Middle frontal gyrus (tissue), 1 donor: Measurements from ENCODE around the gene CAB39L.

Source experiments
- DNase-seq: peaks from one replicate; pipeline ENCODE4 v3.0.0-alpha.2; 2015; ENCODE audit warnings: low spot score; ENCODE audit errors: extremely low spot score

The CAB39L gene

DNA sequence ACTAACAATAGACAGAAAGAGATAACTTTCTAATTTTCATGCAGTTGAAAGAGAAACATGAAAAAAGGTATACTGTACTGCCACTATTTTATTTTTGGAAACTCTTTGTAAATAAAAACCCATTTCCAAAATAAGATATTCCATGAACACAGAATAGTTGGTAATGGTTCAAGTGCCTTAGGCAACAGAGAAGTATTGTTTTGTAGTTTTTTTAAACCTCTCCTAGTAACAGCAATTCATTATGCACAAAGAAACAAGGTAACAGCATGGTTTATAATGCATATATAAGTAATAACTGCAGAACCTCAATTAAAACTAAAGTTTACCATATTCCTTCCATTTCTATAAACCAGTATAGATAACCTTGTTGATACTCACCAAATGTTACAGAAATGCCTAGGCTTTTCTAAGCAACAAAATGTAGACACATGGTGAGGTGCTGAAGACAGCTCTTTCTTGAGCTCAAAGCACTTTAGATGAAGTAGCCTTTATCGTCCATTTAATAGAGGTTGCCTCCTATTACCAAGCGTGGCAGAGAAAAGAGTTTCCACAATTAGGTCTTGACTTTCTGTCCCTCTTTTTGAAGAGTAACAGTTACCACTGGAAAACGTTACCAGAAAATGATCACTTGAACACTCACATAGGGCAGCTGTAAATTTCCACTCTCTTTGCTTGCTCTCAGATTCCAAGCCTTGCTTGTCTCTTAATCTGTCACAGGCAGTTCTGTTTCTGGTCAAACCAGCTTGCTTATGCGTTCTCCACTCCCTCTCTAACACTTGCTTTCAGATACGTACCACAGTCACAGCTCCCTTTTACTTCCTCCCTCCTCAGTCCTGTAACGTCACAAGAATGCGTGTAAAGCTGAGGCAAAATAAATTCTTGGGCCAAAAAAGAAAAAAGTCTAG, 42.9 kb downstream of the CAB39L start:
- DNase-seq, result peak; percentile 46

GRCh38 chr13:49399801-49400472, 43.9 kb downstream of the CAB39L start:
- no peak for DNase-seq

GRCh38 chr13:49395878-49396380, 47.9 kb downstream of the CAB39L start:
- no peak for DNase-seq

DNA sequence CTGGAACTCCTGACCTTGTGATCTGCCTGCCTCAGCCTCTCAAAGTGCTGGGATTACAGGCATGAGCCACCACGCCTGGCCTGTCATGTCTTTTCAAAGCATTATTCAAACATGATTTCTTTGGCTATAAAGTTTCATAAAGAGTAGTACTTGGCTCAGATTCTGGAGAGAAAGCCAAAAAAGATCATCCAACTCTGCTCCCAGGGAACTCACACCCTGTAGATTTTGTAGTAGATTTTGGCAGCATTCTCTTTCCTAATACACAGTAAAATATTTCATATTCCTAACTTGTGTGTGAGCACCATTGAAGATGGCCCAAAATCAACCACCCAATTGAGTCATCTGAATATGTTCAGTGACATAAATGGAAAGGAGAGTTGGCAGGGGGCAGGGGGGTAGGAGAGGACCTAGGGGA, 48.4 kb downstream of the CAB39L start:
- DNase-seq, result no peak

DNA sequence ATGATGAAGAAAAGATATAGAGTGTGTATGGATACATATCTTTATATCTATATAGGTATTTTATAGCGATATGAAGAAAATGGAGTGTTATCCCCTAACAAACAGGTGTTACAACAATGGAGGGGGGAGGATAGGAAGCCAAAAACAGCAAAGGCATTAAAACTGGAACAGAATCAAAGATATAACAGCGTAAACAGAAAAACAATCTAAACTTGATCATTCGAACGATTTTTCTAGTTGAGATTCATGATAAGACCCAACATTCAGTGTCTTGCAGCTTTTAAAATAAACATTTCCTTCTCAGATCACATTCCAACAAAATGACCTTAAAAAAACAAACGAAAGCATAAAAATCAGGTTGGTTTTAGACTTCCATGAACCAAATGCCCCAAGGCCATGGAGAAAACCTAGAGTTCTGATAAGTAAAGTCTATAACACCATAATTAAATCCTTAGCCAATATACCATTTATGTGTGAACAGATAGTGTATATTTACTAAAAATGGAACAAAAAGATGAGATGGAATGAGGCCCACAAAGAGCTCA, 55.7 kb downstream of the CAB39L start:
- DNase-seq, result no peak

GRCh38 chr13:49386664-49387063, 57.2 kb downstream of the CAB39L start:
- no peak for DNase-seq

DNA sequence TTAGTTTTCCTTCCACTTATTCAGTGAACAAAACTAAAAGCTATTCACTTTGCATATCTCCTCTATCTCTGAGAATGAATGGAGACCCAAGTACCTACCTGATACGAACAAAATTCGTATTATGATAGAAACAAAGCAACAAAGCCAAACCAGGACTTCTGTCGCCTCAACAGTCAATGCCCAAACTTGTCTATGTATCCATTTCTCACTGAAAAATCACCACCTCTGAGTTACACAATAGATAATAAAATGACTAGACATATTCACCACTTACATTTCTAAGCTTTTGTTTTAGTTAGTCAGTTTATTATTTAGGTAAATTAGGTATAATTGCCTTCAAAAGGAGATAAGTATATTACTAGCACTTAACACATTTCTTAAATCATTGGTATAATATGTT, 67.7 kb downstream of the CAB39L start:
- DNase-seq, result no peak

DNA sequence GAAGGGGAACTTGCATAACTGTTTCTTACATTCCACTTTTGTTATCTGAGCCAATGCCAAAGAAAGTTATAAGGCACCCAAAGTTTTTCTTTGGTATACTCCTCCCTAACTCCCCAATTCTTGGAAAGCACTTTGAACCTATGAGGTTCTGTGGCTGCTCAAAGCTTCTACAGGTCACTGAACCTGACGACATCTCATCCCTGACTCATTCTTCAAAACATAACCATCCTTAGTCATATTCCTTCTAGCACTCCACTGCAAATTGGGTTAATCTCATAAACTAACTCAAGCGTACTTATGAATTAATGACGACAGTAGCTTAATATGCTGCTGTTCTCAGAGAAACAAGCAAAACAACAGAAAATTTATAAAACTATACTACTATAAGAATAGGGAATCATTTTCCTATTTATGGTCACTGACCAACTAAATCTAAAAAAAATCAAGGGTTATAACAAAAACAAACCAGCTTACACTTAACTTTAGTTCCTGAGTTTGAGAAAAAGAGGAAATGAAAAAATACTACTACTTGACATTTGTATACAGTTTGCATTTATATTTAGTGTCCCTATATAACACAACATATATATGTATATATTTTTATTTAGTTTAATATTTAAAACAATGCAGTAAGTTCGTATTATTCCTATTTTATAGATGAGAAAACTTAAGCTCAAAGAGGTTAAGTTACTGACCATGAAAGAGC, 69.1 kb downstream of the CAB39L start:
- DNase-seq, result no peak

- DNase-seq, result no peak
These were observed 70.1 kb downstream of the CAB39L start for GRCh38 chr13:49373716-49374115.

- DNase-seq, result no peak
These were observed 71.8 kb downstream of the CAB39L start for GRCh38 chr13:49371943-49372613.

DNA sequence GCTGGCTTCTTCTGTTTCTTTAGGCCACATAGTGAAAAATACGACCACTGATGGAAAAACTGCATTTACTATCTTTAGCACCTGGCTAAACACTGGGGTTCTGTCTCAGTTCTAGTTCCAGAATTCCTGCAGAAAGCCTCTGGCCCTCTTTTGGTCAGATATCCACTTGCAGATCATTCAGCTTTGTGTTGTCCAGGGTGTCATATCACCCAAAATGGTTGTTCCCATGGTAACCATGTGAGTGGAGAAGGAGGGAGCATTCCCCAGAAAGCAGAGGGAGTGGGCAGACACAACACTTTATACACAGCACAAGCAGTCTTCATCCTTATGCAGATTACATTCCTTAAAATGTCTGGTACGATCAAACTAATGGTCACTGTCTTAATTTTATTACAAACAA, 73.5 kb downstream of the CAB39L start:
- no peak for DNase-seq

DNA sequence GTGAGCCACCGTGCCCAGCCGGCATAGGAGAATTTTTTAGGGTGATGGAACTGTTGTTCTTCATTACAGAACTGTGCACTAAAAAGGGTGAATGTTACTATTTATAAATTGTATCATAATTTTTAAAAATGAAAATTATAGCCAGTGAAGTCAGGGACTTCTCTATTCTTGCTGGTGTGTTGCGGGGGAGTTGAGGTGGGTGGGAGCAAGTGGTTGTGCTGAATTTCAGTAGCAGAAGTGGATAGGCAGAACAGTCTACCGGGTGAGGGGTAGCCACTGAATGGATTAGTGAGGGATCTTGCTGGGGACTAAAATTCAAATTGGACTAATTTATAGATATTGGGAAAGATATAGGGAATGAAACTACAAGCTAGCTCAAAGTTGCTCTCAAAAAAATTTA, 74.0 kb downstream of the CAB39L start:
- no peak for DNase-seq

GRCh38 chr13:49368688-49369087, 75.2 kb downstream of the CAB39L start:
- DNase-seq, result no peak

DNA sequence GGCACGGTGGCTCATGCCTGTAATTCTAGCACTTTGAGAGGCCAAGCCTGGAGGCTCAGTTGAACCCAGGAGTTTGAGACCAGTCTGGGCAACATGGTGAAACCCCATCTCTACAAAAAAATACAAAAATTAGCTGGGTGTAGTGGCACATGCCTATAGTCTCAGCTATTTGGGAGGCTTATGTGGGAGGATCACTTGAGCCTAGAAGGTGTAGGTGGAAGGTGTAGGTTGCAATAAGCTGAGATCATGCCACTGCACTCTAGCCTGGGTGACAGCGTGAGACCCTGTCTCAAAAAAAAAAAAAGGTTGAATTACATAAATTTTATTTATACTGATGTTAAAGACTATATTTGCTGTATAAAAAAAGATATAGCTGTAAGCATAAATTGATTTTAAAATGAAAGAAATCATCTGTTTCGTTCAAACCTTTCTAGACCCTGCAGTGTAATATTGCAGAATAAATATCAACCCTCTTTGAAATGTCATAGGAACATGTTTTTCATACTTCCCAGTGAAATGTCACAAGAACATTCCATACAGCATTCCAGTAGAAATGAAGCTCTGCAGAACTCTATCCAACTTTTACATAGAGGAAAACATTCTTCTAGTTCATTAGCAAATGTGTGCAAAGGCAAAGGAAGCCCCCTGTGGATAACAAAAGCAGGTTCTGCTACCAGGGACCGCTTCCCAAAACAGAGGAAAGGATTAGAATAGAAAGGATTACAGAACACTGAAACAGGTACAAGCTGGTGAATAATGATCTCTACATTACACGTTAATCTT, 76.0 kb downstream of the CAB39L start:
- no peak for DNase-seq

GRCh38 chr13:49366841-49367240, 77.0 kb downstream of the CAB39L start:
- no peak for DNase-seq

- DNase-seq, result no peak
These were observed 86.2 kb downstream of the CAB39L start for GRCh38 chr13:49357694-49358093.

- DNase-seq, result no peak
These were observed 87.6 kb downstream of the CAB39L start for GRCh38 chr13:49356223-49356622.

- no peak for DNase-seq
These were observed 89.1 kb downstream of the CAB39L start for GRCh38 chr13:49354719-49355118.

DNA sequence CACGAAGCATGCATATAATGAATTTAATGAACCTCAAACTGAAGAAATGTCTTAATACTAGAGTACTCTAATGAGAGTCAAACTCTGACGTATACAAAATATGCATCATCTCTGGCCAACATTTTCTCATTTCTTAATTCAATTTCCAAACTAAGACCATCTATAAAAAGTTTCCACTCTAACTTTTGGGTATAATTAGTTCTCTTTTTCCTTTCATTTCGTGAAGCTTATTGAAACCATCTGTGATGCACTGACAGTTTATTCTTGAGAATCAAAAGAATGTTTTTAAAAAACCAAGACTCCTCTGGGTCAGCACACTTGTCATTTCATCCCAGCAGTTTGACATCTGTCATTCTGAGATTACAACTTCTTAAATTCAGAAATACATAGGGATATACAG, 90.0 kb downstream of the CAB39L start:
- no peak for DNase-seq

- no peak for DNase-seq
These were observed 92.0 kb downstream of the CAB39L start for GRCh38 chr13:49351871-49352270.
